K562 (cell line): ENCODE measurements around the gene HOXB7. TPM values are rescaled to one million over a fixed set of nuclear protein-coding genes. Genes with fewer than 3 reads are reported as not detected.

ENCODE experiments used
- ATAC-seq: fragments of 200-7000 bp; cut with Tn5 transposase; 3 replicates; pipeline ENCODE4 v1.9.1; 2020; ENCODE audit warnings: moderate library complexity
- BruUV-seq: library from RNA; stranded (reverse); fragments of 400-500 nt; replicated peaks from 2 replicates; lab custom pipeline; 2021; lab: Mats Ljungman, UMichigan
- CTCF ChIA-PET: fragments of 300-600 bp; formaldehyde crosslinking; extraction: SDS; loops from one replicate; lab custom pipeline; 2021; ENCODE audit warnings: low intra/inter-chr PET ratio; lab: Yijun Ruan, JAX
- POLR2A ChIA-PET: fragments of 300-600, 350-650 bp; sonication (Branson Sonifier 250); formaldehyde crosslinking; extraction: SDS; loops from one replicate; lab custom pipeline; 2021; ENCODE audit warnings: antibody characterized with exemption, inconsistent platforms; lab: Yijun Ruan, JAX
- DNase-seq, 4 experiments: peaks; one replicate each; pipeline versions ENCODE4 v3.0.0 to v3.0.0-alpha.2; 2011 to 2018; ENCODE audit warnings: low spot score in 3 of 4, mixed read lengths in 3 of 4; ENCODE audit errors: extremely low read depth in 1 of 4
- FAIRE-seq: peaks from 2 replicates; lab custom pipeline; 2011; peaks lifted over from hg19 to GRCh38; lab: Jason Lieb, UNC
- H2AFZ ChIP-seq: 2 replicates; pipeline ENCODE4 v1.6.0; 2011; ENCODE audit warnings: low read depth, low read length, control low read depth, inconsistent platforms
- H3K27ac ChIP-seq: fragments of 200-600 bp; 3 replicates; pipeline ENCODE4 v1.8.0; 2011; ENCODE audit warnings: low read depth, mild to moderate bottlenecking, control low read depth, inconsistent platforms, low read length, moderate library complexity, mixed read lengths; ENCODE audit errors: extremely low read depth
- H3K27me3 ChIP-seq, 2 experiments: fragments of 300-600 bp in 1 of 2; 2 replicates in 1 of 2; 3 replicates in 1 of 2; pipeline versions ENCODE4 v1.6.0 to v1.8.0; 2011; ENCODE audit warnings: inconsistent platforms in 2 of 2, low read length in 2 of 2, mild to moderate bottlenecking in 1 of 2, mixed read lengths in 1 of 2, moderate library complexity in 1 of 2; ENCODE audit not compliant: control insufficient read depth in 2 of 2, insufficient read depth in 2 of 2
- H3K36me3 ChIP-seq: fragments of 300-600 bp; 3 replicates; pipeline ENCODE4 v1.8.0; 2011; ENCODE audit warnings: mild to moderate bottlenecking, low read length, inconsistent platforms; ENCODE audit not compliant: control insufficient read depth, insufficient read depth
- H3K4me1 ChIP-seq, 2 experiments: fragments of 200-600 bp in 1 of 2; replicated peaks in 1 of 2; 2 replicates in 1 of 2; 3 replicates in 1 of 2; pipeline versions ENCODE4 v1.5.1 to v1.8.0; 2011; ENCODE audit warnings: inconsistent platforms in 2 of 2, low read length in 2 of 2, mild to moderate bottlenecking in 1 of 2, mixed read lengths in 1 of 2, moderate library complexity in 1 of 2; ENCODE audit not compliant: control insufficient read depth in 2 of 2, insufficient read depth in 2 of 2
- H3K4me2 ChIP-seq: 2 replicates; pipeline ENCODE4 v1.6.1; 2011; ENCODE audit warnings: low read length, control low read depth, inconsistent platforms, mixed read lengths; ENCODE audit not compliant: insufficient read depth
- H3K4me3 ChIP-seq: fragments of 200-600 bp; sonication (generic), shearing (Covaris generic); 2 replicates; pipeline ENCODE4 v1.5.1; 2016; ENCODE audit warnings: control low read depth, inconsistent platforms
- H3K79me2 ChIP-seq: fragments of 200-600 bp; 3 replicates; pipeline ENCODE4 v1.8.0; 2011; ENCODE audit warnings: low read length, inconsistent platforms; ENCODE audit not compliant: control insufficient read depth, insufficient read depth
- H3K9ac ChIP-seq, 2 experiments: 2 replicates each; pipeline versions ENCODE4 v1.6.0 to v1.6.1; 2011; ENCODE audit warnings: low read depth in 2 of 2, low read length in 2 of 2, control low read depth in 1 of 2, inconsistent platforms in 1 of 2, mild to moderate bottlenecking in 1 of 2, mixed read lengths in 1 of 2; ENCODE audit not compliant: insufficient read depth in 1 of 2
- H3K9me1 ChIP-seq: one replicate; pipeline ENCODE4 v1.6.0; 2011; ENCODE audit warnings: inconsistent platforms, mild to moderate bottlenecking, low read length, moderate library complexity; ENCODE audit not compliant: control insufficient read depth, insufficient read depth
- H3K9me3 ChIP-seq: replicated peaks from 2 replicates; pipeline ENCODE4 v1.5.1; 2011; ENCODE audit warnings: low read depth, low read length, inconsistent platforms; ENCODE audit not compliant: control insufficient read depth, insufficient read depth
- H4K20me1 ChIP-seq: replicated peaks from 2 replicates; pipeline ENCODE4 v1.6.1; 2011; ENCODE audit warnings: low read length, inconsistent platforms, mixed read lengths; ENCODE audit not compliant: control insufficient read depth, insufficient read depth
- BRF2 ChIP-seq: IDR thresholded peaks from 3 replicates; pipeline ENCODE4 v1.6.1; 2011; ENCODE audit warnings: borderline replicate concordance, mild to moderate bottlenecking; ENCODE audit not compliant: insufficient read length, insufficient read depth
- ELK3 ChIP-seq: fragments of 450-650 bp; formaldehyde crosslinking; IDR thresholded peaks from 2 replicates; pipeline ENCODE4 v1.4.0; 2020; ENCODE audit warnings: mild to moderate bottlenecking
- FOXP4 ChIP-seq: sonication (generic); formaldehyde crosslinking; IDR thresholded peaks from 2 replicates; pipeline ENCODE4 v1.8.0; 2022; ENCODE audit warnings: mild to moderate bottlenecking, missing genetic modification reagents, borderline replicate concordance
- HES1 ChIP-seq: fragments of 450-650 bp; IDR thresholded peaks from 2 replicates; pipeline ENCODE4 v1.6.1; 2016; ENCODE audit warnings: low read depth, mild to moderate bottlenecking, moderate library complexity
- KLF1 ChIP-seq: fragments of 450-650 bp; IDR thresholded peaks from 2 replicates; pipeline ENCODE4 v1.6.1; 2016; ENCODE audit warnings: missing genetic modification characterization, missing compliant biosample characterization
- KLF16 ChIP-seq: IDR thresholded peaks from 2 replicates; pipeline ENCODE4 v1.6.1; 2016; ENCODE audit warnings: antibody characterized with exemption
- MCM3 ChIP-seq: fragments of 450-650 bp; IDR thresholded peaks from 2 replicates; pipeline ENCODE4 v1.6.1; 2016
- MEIS2 ChIP-seq: fragments of 450-650 bp; IDR thresholded peaks from 2 replicates; pipeline ENCODE4 v1.6.1; 2014; ENCODE audit warnings: mild to moderate bottlenecking; ENCODE audit not compliant: partially characterized antibody
- RBM14 ChIP-seq: fragments of 200-400 bp; formaldehyde crosslinking; IDR thresholded peaks from 2 replicates; pipeline ENCODE4 v1.6.1; 2018; ENCODE audit warnings: low read depth, mild to moderate bottlenecking, low read length, moderate library complexity, borderline replicate concordance; ENCODE audit not compliant: insufficient read depth
- SIN3B ChIP-seq: fragments of 450-650 bp; IDR thresholded peaks from 2 replicates; pipeline ENCODE4 v1.6.1; 2017; ENCODE audit warnings: low read depth, mild to moderate bottlenecking, moderate library complexity
- SMC3 ChIP-seq: conservative IDR thresholded peaks from 2 replicates; pipeline ENCODE4 v1.6.1; 2011; ENCODE audit warnings: low read depth, low read length, improper control_type of control experiment; ENCODE audit not compliant: insufficient read depth
- SRSF3 ChIP-seq: fragments of 200-400 bp; formaldehyde crosslinking; IDR thresholded peaks from 2 replicates; pipeline ENCODE4 v1.6.1; 2016; ENCODE audit warnings: mild to moderate bottlenecking, low read length, moderate library complexity; ENCODE audit not compliant: insufficient read depth
- ZNF124 ChIP-seq: sonication (generic); formaldehyde crosslinking; IDR thresholded peaks from 2 replicates; pipeline ENCODE4 v1.8.1; 2022; ENCODE audit warnings: missing genetic modification reagents
- ZNF184 ChIP-seq: sonication (generic); formaldehyde crosslinking; IDR thresholded peaks from 2 replicates; pipeline ENCODE4 v1.5.0; 2020; ENCODE audit warnings: missing genetic modification reagents
- ZNF75A ChIP-seq: fragments of 450-650 bp; formaldehyde crosslinking; IDR thresholded peaks from 2 replicates; pipeline ENCODE4 v1.4.0; 2020; ENCODE audit warnings: mild to moderate bottlenecking
- ZNF76 ChIP-seq: fragments of 250-450 bp; sonication (Bioruptor Pico); IDR thresholded peaks from 2 replicates; pipeline ENCODE4 v1.4.0; 2020; ENCODE audit warnings: mild to moderate bottlenecking, moderate library complexity, borderline replicate concordance
- WGBS: fragments of 100-300 bp; shearing (Covaris generic); methylation state at CpG from one replicate; pipeline ENCODE4 v1.1.6; 2016; ENCODE audit warnings: low coverage, mixed read lengths; ENCODE audit not compliant: insufficient coverage; ENCODE audit errors: missing lambda C conversion rate; 5-methylcytosine and 5-hydroxymethylcytosine counted together
- in situ Hi-C: fragments of 300-500 bp; cut with MboI; formaldehyde crosslinking; loops from 4 replicates; pipeline ENCODE4 v1.15.0; 2018; ENCODE audit warnings: inconsistent platforms, mixed read lengths
- intact Hi-C: fragments of 100-400 bp; cut with micrococcal nuclease; formaldehyde crosslinking; loops from 2 replicates; pipeline ENCODE4 v1.14.2; 2022
- polyA plus RNA-seq, 8 experiments: library from polyadenylated mRNA; depleted of rRNA in 4 of 8; stranded (reverse) in 5 of 8; unstranded in 3 of 8; fragments of >200 nt; fragmentation: Nextera tagmentation in 2 of 8; fragmentation: Illumina TruSeq in 1 of 8; extraction: Ambion mirVana in 2 of 8; extraction: Trizol in 1 of 8; gene quantifications; 2 replicates each; pipeline versions ENCODE4 v1.2.1 to v1.2.3, GENCODE V29; 2011 to 2014; ENCODE audit warnings: inconsistent platforms in 1 of 8, missing spikeins in 1 of 8
- total RNA-seq, 7 experiments: library from RNA; depleted of rRNA in 6 of 7; stranded (reverse); fragments of >200 nt in 6 of 7; fragmentation: Illumina TruSeq in 2 of 7; extraction: Trizol in 2 of 7; gene quantifications; 2 replicates each; pipeline versions ENCODE4 v1.2.1 to v1.2.3, GENCODE V29; 2011 to 2021; ENCODE audit warnings: low replicate concordance in 1 of 7

Gene HOXB7
- total and polyA plus RNA-seq, 9 of the 15 experiments (the other 6 are each of a cell fraction or from before 2014, with no cell fraction given) = 5.5 to 16.7 (median 8.3) TPM

DNA sequence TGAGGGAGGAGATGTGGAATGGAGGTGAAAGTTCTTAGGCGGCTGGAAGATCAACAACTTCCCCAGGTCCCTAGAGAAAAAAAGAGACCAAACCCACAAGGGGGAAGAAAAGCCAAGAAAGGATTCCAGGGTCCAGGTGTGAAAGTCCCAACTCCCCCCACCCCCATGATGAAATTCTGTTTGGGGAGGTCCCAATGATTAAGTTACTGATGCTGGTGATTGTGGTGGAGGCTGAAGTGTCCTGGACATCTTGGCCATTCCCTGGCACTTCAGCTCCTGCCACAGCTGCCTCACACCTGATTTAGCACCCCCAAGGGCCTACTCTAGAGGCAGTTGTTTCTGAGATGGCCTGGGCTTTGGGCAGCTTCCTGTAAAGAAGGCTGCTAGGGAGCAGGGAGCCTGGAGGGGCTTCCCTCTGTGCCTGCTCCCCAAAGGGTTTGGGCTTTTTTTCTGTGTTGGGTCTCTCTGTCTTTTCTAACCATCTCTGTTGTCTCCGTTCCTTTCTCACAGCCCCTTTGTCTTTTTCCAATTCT lies 45.7 kb downstream of the HOXB7 start:
- Histone ChIP-seq H2AFZ (no peak overlapping the region), H3K36me3 (peaks cover 89% of the 10 kb centered on the region; the same call in 2 of the 3 replicates), H3K79me2 (peaks cover 53% of the 10 kb centered on the region), H3K9me1 (peaks cover 6% of the 10 kb centered on the region), H3K4me1 (peaks cover 9 to 14% of the 10 kb centered on the region in 2 experiments), H3K4me2 (no peak overlapping the region), H3K9me3 (no peaks in the 10 kb centered on the region), H3K9ac (no peak overlapping the region), H3K27me3 (no peaks in the 10 kb centered on the region), H4K20me1 (no peaks in the 10 kb centered on the region; the same call in 1 of the 2 replicates), H3K4me3 (no peak overlapping the region), H3K27ac (no peak overlapping the region)
- no peak for DNase-seq
- BruUV-seq = no TSS peak
- in situ Hi-C loops = no loop called here
- no peak for ATAC-seq
- intact Hi-C loops = no loop called here
- 96% methylated on average over 2 of the region's 2 CpGs for WGBS
- CTCF ChIA-PET = no interaction called here
- FAIRE-seq = no peak
- POLR2A ChIA-PET = interaction anchor here (0.6 to 3.9 kb wide), 2 partner anchors 9 to 1646 kb away, joined by 4 to 21 read pairs; no protein-coding TSS in a partner anchor
- TF ChIP-seq ZNF76 = no peak
- no peak for TF ChIP-seq ZNF75A
- no peak for TF ChIP-seq SIN3B
- no peak for TF ChIP-seq HES1
- no peak for TF ChIP-seq BRF2
- no peak for TF ChIP-seq ELK3 (CRISPR knock-in tag)
- no peak for TF ChIP-seq MEIS2
- TF ChIP-seq SRSF3 = no peak
- no peak for TF ChIP-seq KLF16
- no peak for TF ChIP-seq RBM14
- TF ChIP-seq KLF1 (tag) = no peak
- no peak for TF ChIP-seq ZNF124 (CRISPR knock-in tag)
- no peak for TF ChIP-seq FOXP4 (CRISPR knock-in tag)
- TF ChIP-seq SMC3 = no peak
- TF ChIP-seq ZNF184 = no peak
- TF ChIP-seq MCM3 = no peak
